GM23338 (cell line): Measurements from ENCODE around the gene RPS15. TPM values are rescaled to one million over a fixed set of nuclear protein-coding genes. Genes with fewer than 3 reads are reported as not detected.

Experiments
- ATAC-seq: fragments of 200-7000 bp; cut with Tn5 transposase; 3 replicates; pipeline ENCODE4 v1.9.1; 2020
- DNase-seq: peaks from one replicate; pipeline ENCODE4 v3.0.0-alpha.2; 2015; ENCODE audit warnings: low spot score
- H2AFZ ChIP-seq: fragments of 200-600 bp; sonication (generic); 2 replicates; pipeline ENCODE4 v1.8.0; 2016; ENCODE audit warnings: antibody characterized with exemption, mild to moderate bottlenecking, moderate library complexity
- H3F3A ChIP-seq: fragments of 200-600 bp; sonication (generic); replicated peaks from 2 replicates; pipeline ENCODE4 v1.8.0; 2017; ENCODE audit warnings: antibody characterized with exemption, mixed run types, low read depth
- H3K27ac ChIP-seq: fragments of 200-600 bp; sonication (generic); 2 replicates; pipeline ENCODE4 v1.6.1; 2016; ENCODE audit warnings: low read depth
- H3K27me3 ChIP-seq: fragments of 200-600 bp; sonication (generic); 2 replicates; pipeline ENCODE4 v1.8.0; 2016; ENCODE audit warnings: mild to moderate bottlenecking, mixed run types, moderate library complexity; ENCODE audit not compliant: insufficient read depth
- H3K36me3 ChIP-seq: fragments of 200-600 bp; sonication (generic); 2 replicates; pipeline ENCODE4 v1.8.0; 2016; ENCODE audit warnings: mild to moderate bottlenecking; ENCODE audit not compliant: insufficient read depth
- H3K4me1 ChIP-seq: fragments of 200-600 bp; sonication (generic); 2 replicates; pipeline ENCODE4 v1.8.0; 2016; ENCODE audit warnings: mild to moderate bottlenecking, moderate library complexity; ENCODE audit not compliant: insufficient read depth
- H3K4me2 ChIP-seq: fragments of 200-600 bp; sonication (generic); 2 replicates; pipeline ENCODE4 v1.7.1; 2017; ENCODE audit warnings: mixed run types
- H3K4me3 ChIP-seq: fragments of 200-600 bp; sonication (generic); 2 replicates; pipeline ENCODE4 v1.6.1; 2016; ENCODE audit warnings: mixed run types
- H3K79me2 ChIP-seq: fragments of 200-600 bp; sonication (generic); replicated peaks from 2 replicates; pipeline ENCODE4 v1.8.0; 2017; ENCODE audit warnings: mild to moderate bottlenecking; ENCODE audit not compliant: insufficient read depth
- H3K9me2 ChIP-seq: fragments of 200-600 bp; sonication (generic); 2 replicates; pipeline ENCODE4 v1.8.0; 2017; ENCODE audit not compliant: insufficient read depth
- H4K20me1 ChIP-seq: fragments of 200-600 bp; sonication (generic); replicated peaks from 2 replicates; pipeline ENCODE4 v1.8.0; 2017; ENCODE audit warnings: mild to moderate bottlenecking; ENCODE audit not compliant: insufficient read depth
- H3K27ac Mint-ChIP-seq: 2 replicates; pipeline ENCODE4 v1.8.0; 2020; ENCODE audit warnings: inconsistent platforms, mild to moderate bottlenecking, moderate library complexity, mixed read lengths
- H3K27me3 Mint-ChIP-seq: 3 replicates; pipeline ENCODE4 v1.8.0; 2022; ENCODE audit warnings: low read depth, mild to moderate bottlenecking, moderate library complexity, mixed read lengths, inconsistent platforms; ENCODE audit not compliant: insufficient read depth, poor library complexity
- H3K36me3 Mint-ChIP-seq: 3 replicates; pipeline ENCODE4 v1.8.0; 2021; ENCODE audit warnings: low read depth, mild to moderate bottlenecking, inconsistent platforms, moderate library complexity, mixed read lengths
- H3K4me1 Mint-ChIP-seq: 3 replicates; pipeline ENCODE4 v1.8.0; 2020; ENCODE audit warnings: mild to moderate bottlenecking, inconsistent platforms, mixed read lengths
- H3K4me3 Mint-ChIP-seq: 3 replicates; pipeline ENCODE4 v1.8.0; 2021; ENCODE audit warnings: moderate library complexity, mild to moderate bottlenecking, inconsistent platforms, mixed read lengths
- H3K9me3 Mint-ChIP-seq: 3 replicates; pipeline ENCODE4 v1.8.0; 2020; ENCODE audit warnings: moderate library complexity, mild to moderate bottlenecking, inconsistent platforms, mixed read lengths
- CREB1 ChIP-seq: fragments of 250-450 bp; sonication (Bioruptor Pico); IDR thresholded peaks from 2 replicates; pipeline ENCODE4 v1.5.0; 2020; ENCODE audit warnings: low read depth, mild to moderate bottlenecking, moderate library complexity
- CTCF ChIP-seq, 2 experiments: fragments of 200-600 bp in 1 of 2; sonication (generic) in 1 of 2; conservative IDR thresholded peaks; 2 replicates each; pipeline versions ENCODE4 v1.5.1 to v1.6.1; 2016 to 2017; ENCODE audit warnings: antibody characterized with exemption in 2 of 2, low read depth in 2 of 2, mild to moderate bottlenecking in 2 of 2, moderate library complexity in 1 of 2
- EZH2 ChIP-seq: fragments of 200-600 bp; sonication (generic); IDR thresholded peaks from one replicate; pipeline ENCODE4 v1.8.0; 2017; ENCODE audit warnings: antibody characterized with exemption, mild to moderate bottlenecking, low read depth; ENCODE audit not compliant: unreplicated experiment
- EZH2phosphoT487 ChIP-seq: fragments of 200-600 bp; sonication (generic); IDR thresholded peaks from one replicate; pipeline ENCODE4 v1.8.1; 2018; ENCODE audit warnings: antibody characterized with exemption; ENCODE audit not compliant: unreplicated experiment
- JUNB ChIP-seq: IDR thresholded peaks from one replicate; pipeline ENCODE4 v1.6.1; 2016; ENCODE audit warnings: antibody characterized with exemption; ENCODE audit not compliant: unreplicated experiment
- NANOG ChIP-seq: IDR thresholded peaks from 2 replicates; pipeline ENCODE4 v1.6.1; 2016; ENCODE audit warnings: antibody characterized with exemption, borderline replicate concordance
- STAT1 ChIP-seq: IDR thresholded peaks from one replicate; pipeline ENCODE4 v1.6.1; 2016; ENCODE audit warnings: antibody characterized with exemption; ENCODE audit not compliant: unreplicated experiment
- ZNF114 ChIP-seq: fragments of 250-450 bp; sonication (Bioruptor Pico); IDR thresholded peaks from 2 replicates; pipeline ENCODE4 v1.5.0; 2020; ENCODE audit warnings: mild to moderate bottlenecking, moderate library complexity
- ZNF331 ChIP-seq: fragments of 250-450 bp; sonication (Bioruptor Pico); IDR thresholded peaks from 2 replicates; pipeline ENCODE4 v1.5.0; 2020; ENCODE audit warnings: low read depth, mild to moderate bottlenecking, moderate library complexity
- polyA plus RNA-seq: library from polyadenylated mRNA; unstranded; fragments of >200 nt; fragmentation: Nextera tagmentation; extraction: Ambion mirVana; gene quantifications from 2 replicates; pipeline ENCODE4 v1.2.1, GENCODE V29; 2016
- total RNA-seq: library from RNA; depleted of rRNA; stranded (reverse); fragments of >200 nt; shearing (Covaris generic); gene quantifications from 2 replicates; pipeline ENCODE4 v1.2.3, GENCODE V29; 2014
- TF ChIP-seq, protein P1 (sequence below): IDR thresholded peaks from one replicate; pipeline ENCODE4 v1.6.1; 2018; ENCODE audit warnings: antibody characterized with exemption; ENCODE audit not compliant: unreplicated experiment

The RPS15 gene
- total and polyA plus RNA-seq, 2 experiments from 2014 or later, result 2,953 to 3,861 TPM

DNA sequence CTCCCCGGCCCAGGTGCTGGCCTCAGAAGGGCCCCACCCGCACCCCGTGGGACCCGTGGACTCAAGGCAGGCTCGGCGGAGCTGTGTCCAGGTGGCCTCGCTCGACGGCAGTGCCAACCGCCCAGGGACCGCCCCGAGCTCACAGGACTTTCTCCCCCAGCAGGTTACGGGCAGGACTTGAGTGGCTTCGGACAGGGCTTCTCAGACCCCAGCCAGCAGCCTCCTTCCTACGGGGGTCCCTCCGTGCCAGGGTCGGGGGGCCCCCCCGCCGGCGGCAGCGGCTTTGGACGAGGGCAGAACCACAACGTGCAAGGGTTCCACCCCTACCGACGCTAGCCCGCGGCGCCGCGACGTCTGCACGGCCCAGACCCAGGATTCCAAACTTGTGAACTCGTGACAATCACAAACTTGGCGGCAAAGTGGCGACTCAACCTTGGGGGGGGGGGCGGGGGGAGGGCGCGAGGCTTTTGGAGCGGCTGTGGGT lies 3.6 kb upstream of the RPS15 start:
- Histone ChIP-seq H3F3A (peaks cover 43% of the 10 kb centered on the region), H3K4me1 (peaks cover 4% of the 10 kb centered on the region; the same call in 1 of the 2 replicates), H3K27ac (peak overlapping the region; percentile 50; the same call in 1 of the 2 replicates), H2AFZ (no peak overlapping the region), H3K9me2 (no peaks in the 10 kb centered on the region), H3K4me2 (no peak overlapping the region), H3K36me3 (0 out of 2 replicates have a peak, but pooled peaks cover 10% of the 10 kb centered on the region), H4K20me1 (peaks cover 16% of the 10 kb centered on the region), H3K4me3 (no peak overlapping the region), H3K27me3 (no peaks in the 10 kb centered on the region), H3K79me2 (peaks cover 19% of the 10 kb centered on the region)
- ATAC-seq (no peak), DNase-seq (no peak)
- no peak overlapping the region for H3K27ac Mint-ChIP-seq
- peaks cover 51% of the 10 kb centered on the region for H3K36me3 Mint-ChIP-seq
- peaks cover 3% of the 10 kb centered on the region; the same call in 2 of the 3 replicates for H3K4me1 Mint-ChIP-seq
- peaks cover 26% of the 10 kb centered on the region for H3K27me3 Mint-ChIP-seq
- H3K9me3 Mint-ChIP-seq, result no peaks in the 10 kb centered on the region; the same call in 2 of the 3 replicates
- H3K4me3 Mint-ChIP-seq, result no peak overlapping the region
- TF ChIP-seq CREB1 (CRISPR knock-in tag) (no peak), STAT1 (no peak), CTCF (conservative IDR thresholded peaks at IDR 0.05; ENCODE audit: low read depth in 2 of 2) (no peak), NANOG (no peak), EZH2 (no peak), EZH2phosphoT487 (no peak), ZNF331 (CRISPR knock-in tag) (no peak), ZNF114 (CRISPR knock-in tag) (no peak), JUNB (no peak)
- TF ChIP-seq, protein P1, sequence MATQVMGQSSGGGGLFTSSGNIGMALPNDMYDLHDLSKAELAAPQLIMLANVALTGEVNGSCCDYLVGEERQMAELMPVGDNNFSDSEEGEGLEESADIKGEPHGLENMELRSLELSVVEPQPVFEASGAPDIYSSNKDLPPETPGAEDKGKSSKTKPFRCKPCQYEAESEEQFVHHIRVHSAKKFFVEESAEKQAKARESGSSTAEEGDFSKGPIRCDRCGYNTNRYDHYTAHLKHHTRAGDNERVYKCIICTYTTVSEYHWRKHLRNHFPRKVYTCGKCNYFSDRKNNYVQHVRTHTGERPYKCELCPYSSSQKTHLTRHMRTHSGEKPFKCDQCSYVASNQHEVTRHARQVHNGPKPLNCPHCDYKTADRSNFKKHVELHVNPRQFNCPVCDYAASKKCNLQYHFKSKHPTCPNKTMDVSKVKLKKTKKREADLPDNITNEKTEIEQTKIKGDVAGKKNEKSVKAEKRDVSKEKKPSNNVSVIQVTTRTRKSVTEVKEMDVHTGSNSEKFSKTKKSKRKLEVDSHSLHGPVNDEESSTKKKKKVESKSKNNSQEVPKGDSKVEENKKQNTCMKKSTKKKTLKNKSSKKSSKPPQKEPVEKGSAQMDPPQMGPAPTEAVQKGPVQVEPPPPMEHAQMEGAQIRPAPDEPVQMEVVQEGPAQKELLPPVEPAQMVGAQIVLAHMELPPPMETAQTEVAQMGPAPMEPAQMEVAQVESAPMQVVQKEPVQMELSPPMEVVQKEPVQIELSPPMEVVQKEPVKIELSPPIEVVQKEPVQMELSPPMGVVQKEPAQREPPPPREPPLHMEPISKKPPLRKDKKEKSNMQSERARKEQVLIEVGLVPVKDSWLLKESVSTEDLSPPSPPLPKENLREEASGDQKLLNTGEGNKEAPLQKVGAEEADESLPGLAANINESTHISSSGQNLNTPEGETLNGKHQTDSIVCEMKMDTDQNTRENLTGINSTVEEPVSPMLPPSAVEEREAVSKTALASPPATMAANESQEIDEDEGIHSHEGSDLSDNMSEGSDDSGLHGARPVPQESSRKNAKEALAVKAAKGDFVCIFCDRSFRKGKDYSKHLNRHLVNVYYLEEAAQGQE, result no peak
